NCI-H146 treated with DMSO at 0.1 percent for 48 hours (cell line): Measurements from ENCODE around the gene PRMT3.
"Not testable (repeated sequence)": the region's sequence is repeated elsewhere in the genome, so short reads cannot be mapped to it uniquely, and the experiment has no call there.

Experiments used
- DNase-seq: peaks from one replicate; lab custom pipeline; 2025; ENCODE audit not compliant: unreplicated experiment; lab: John Stamatoyannopoulos, UW

The PRMT3 gene

GRCh38 chr11:20387261-20388095, at the start of gene PRMT3:
Gene PRMT3, plus strand, starts transcription at chr11:20387716. Its CDS starts 31 bp downstream, at chr11:20387747.
- DNase-seq = peak; percentile 86

- DNase-seq = no peak
Observed at GRCh38 chr11:20342347-20343141, 45.0 kb upstream of the PRMT3 start.

- no peak for DNase-seq
Observed at GRCh38 chr11:20351136-20351535, 36.4 kb upstream of the PRMT3 start.

- no peak for DNase-seq
Observed at GRCh38 chr11:20351751-20352262, 35.7 kb upstream of the PRMT3 start.

- peak; percentile 42 for DNase-seq
Observed at GRCh38 chr11:20353829-20354434, 33.6 kb upstream of the PRMT3 start.

GRCh38 chr11:20355221-20356219, 32.0 kb upstream of the PRMT3 start:
- no peak for DNase-seq

- DNase-seq = no peak
Observed at GRCh38 chr11:20357150-20357549, 30.4 kb upstream of the PRMT3 start.

GRCh38 chr11:20360650-20361049, 26.9 kb upstream of the PRMT3 start:
- DNase-seq = no peak

GRCh38 chr11:20362481-20362880, 25.0 kb upstream of the PRMT3 start:
- no peak for DNase-seq

GRCh38 chr11:20363149-20363499, 24.4 kb upstream of the PRMT3 start:
- no peak for DNase-seq

GRCh38 chr11:20363500-20364340, 23.8 kb upstream of the PRMT3 start, which contains the start of gene HTATIP2:
Gene HTATIP2, plus strand, starts transcription at chr11:20363714. Its CDS starts 524 bp downstream, at chr11:20364238.
- DNase-seq = peak; percentile 33

- no peak for DNase-seq
Observed at GRCh38 chr11:20364341-20364792, 23.1 kb upstream of the PRMT3 start.

GRCh38 chr11:20365465-20365864, 22.1 kb upstream of the PRMT3 start:
- DNase-seq = not testable (repeated sequence)

GRCh38 chr11:20367313-20367948, 20.1 kb upstream of the PRMT3 start:
- no peak for DNase-seq

- DNase-seq = no peak
Observed at GRCh38 chr11:20368438-20368837, 19.1 kb upstream of the PRMT3 start.

GRCh38 chr11:20369826-20370225, 17.7 kb upstream of the PRMT3 start:
- no peak for DNase-seq

GRCh38 chr11:20372081-20372626, 15.4 kb upstream of the PRMT3 start:
- DNase-seq = no peak

- DNase-seq = no peak
Observed at GRCh38 chr11:20373147-20373546, 14.4 kb upstream of the PRMT3 start.
